SW480 (cell line): ENCODE results near the gene ADH1C.
A peak's percentile ranks its signal among the peaks of the same experiment; 100 is the strongest.
"Not testable (repeated sequence)": the region's sequence is repeated elsewhere in the genome, so short reads cannot be mapped to it uniquely, and the experiment has no call there.

ENCODE experiments used
- DNase-seq: peaks from one replicate; pipeline ENCODE4 v3.0.0-alpha.2; 2016; ENCODE audit warnings: low spot score

ADH1C gene

DNA sequence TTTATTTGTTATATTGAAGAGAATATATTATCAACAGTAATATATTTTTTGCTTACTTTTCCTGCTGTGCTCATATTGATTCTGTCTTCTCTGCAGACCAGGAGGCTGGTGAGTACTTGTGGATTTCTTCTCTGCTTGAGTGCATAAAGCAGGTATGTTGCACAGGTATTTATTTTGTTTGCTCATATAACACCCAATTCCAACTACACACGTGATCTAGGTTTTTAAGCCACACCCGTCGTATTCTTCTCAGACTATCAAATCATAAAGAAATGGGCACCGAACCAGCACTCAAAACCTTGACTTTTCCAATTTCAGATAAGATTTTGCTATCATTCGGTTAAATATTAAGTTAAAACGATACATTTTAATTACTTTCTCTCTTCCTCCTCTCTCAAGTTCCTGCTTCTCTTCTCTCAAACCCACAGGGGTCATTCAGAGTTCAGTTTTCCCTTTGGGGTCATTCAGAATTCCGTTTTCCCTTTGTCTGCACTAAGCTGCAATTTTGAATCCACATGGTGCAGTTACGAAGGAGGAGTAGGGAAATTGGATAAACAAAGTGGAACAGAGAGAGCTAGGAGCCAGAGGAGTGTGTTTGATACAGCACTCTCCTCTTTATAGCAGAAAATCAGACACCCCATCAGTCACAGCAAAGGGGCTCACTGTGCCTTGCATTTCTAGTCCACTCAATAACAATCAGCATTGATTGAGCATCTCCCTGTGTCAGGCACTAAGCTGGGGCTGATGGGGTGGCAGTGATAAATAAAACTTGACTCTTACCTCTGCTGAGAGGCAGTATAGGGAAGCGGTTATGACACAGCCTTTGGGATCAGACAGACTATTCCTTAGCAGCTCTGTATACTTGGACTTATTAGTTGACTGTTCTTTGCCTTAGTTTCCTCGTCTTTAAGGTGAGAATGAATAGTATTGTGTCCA, at the start of gene ADH1C:
TSS of gene ADH1C (minus strand) at position 145 of the 936 bp plus-strand sequence. CDS start at position 74, 71 bp downstream.
- no peak for DNase-seq

DNA sequence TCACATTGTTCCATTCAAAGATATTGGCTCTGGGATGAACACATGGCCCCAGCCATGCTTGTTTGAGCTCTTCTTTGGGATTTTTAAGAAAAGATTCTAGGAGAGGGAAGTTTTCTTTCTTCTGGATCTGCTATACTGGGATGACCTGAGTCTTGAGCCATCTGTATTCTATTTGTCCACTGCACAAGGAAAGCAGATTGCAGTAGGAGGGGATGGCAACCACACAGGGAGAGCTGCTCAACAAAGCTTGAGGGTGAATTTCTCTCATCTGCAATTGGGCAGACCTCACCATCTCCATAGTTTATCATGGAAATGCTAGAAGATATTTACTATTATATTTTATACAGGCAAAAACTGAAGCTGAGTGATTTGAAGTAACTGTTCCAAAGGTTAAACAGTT, 48.3 kb upstream of the ADH1C start:
- DNase-seq = no peak

GRCh38 chr4:99399017-99399416, 46.5 kb upstream of the ADH1C start:
- no peak for DNase-seq

DNA sequence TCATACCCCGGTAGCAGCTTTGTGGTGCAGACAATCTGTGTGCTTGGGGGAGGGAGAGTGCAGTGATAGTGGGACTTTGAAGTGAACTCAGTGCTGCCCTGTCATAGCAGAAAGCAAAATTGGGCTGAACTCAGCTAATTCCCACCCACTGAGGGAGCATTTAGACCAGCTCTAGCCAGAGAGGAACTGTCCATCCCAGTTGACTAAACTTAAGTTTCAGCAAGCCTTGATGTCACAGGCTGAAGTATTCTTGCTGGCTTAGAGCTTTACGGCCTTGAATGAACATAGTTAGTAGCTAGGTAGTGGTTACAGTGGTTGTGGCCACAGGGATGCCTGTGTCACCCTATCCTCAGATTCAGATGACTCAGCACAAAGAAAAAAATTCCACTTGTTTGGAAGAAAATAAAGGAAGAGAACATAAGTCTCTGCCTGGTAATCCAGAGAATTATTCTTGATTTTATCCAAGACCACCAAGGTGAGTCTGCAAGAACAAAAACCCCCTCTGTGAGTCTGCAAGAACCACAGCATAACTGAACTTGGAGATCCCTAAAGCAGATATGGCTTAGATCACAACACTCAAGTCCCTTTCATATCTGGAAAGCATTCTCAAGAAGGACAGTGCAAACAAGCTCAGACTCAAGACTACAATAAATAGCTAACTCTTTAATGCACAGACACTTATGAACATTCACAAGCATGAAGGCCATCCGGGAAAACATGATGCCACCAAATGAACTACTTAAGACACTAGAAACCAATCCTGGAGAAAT, 43.2 kb upstream of the ADH1C start:
- DNase-seq = peak; percentile 28

DNA sequence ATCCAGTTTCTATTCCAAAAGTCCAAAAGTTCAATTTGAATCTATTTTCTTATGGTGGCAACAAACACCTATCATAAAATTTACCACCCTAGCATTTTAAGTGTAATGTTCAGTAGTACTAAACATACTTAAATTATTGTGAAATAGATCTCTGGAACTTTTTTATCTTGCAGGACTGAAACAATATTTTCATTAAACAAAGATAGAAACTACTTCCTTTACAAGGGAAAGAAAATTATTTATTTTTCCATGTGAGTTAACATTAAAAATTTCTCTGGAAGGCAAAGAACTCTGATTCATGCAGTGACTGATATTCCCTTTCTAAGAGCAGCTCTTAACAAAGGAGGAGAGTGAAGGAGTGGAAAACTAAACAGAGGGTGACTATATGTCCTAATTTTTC, 42.4 kb upstream of the ADH1C start:
- DNase-seq = no peak

- no peak for DNase-seq
Measured at GRCh38 chr4:99390055-99390454, 37.5 kb upstream of the ADH1C start.

GRCh38 chr4:99389606-99390005, 37.1 kb upstream of the ADH1C start:
- no peak for DNase-seq

GRCh38 chr4:99383833-99384392, 31.4 kb upstream of the ADH1C start:
- DNase-seq = no peak

DNA sequence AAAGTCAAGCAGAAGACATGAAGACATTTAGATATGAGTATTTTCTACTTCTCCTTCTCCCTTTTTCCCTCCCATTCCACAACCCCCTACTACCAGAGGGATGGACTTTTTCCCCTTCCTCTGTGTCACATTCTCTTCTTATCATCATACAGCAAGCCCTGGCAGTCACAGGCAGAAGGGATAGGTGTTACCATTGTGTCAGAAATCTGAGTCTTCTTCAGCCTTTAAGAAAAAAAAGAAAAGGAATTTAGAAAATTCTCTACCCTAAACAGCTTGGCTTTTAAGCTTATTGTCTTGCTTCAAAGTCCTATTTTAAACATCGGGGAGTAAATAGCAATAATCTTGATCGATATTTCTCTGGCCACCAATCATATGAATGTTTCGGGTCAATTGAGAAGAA, 30.9 kb upstream of the ADH1C start:
- no peak for DNase-seq

GRCh38 chr4:99382745-99383360, 30.3 kb upstream of the ADH1C start:
- no peak for DNase-seq

DNA sequence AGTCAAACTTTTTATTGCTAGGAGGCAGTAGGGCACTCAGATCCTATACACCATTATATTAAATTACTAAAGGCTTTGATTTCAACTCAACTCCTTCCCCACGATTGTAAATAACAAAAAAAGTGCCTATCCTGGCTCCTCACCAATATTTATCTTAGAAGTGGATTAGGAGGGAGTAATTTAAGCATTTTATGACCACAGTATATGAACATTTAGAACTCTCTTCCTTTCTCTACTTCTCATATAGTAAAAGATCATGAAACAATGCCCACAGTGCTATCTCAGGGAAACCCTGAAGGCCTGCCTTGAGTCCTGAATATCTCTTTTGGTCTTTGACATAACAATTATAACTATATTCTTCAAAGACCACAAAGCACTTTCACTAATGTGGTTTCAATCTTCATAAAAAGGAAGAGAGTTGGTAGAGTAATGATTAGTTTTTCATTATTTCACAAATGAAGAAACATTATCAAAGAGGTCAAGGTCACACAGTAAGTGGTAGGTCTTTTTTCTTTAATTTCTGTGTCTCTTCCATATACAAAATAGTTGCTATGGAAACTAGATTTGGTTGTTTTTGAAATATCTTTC, 29.1 kb upstream of the ADH1C start:
- no peak for DNase-seq

GRCh38 chr4:99379571-99379970, 27.0 kb upstream of the ADH1C start:
- no peak for DNase-seq

DNA sequence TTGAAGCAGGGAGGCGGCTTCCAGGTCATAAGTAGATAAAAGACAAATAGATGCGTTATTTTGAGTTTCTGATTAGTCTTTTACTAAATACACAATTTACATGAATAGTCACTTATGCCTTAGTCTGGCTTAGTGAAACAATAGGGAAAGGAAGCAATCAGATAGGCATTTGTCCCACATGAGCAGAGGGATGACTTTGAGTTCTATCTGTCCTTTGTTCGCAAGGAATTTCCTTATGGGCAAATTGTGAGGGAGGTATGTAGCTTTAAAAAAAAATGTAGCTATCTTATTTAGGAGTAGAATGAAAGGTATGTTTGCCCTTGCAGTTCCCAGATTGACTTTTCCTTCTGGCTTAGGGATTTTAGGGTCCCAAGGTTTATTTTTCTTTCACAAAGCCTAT, 26.3 kb upstream of the ADH1C start:
- no peak for DNase-seq

DNA sequence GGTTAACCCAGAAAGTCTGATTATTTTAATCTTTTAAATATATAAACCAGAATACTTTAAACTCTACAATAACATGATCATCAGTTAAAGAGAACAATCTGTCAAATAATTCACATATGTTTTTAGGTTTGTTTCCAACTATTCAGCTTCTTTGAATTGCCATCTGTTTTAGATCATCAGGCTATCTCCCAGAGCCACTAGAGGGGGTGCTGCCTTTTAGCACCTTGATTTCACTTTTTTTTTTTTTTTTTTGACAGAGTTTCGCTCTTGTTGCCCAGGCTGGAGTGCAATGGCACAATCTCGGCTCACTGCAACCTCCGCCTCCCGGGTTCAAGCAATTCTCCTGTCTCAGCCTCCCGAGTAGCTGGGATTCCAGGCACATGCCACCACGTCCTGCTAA, 24.8 kb upstream of the ADH1C start:
- DNase-seq = not testable (repeated sequence)

GRCh38 chr4:99372464-99372863, 19.9 kb upstream of the ADH1C start:
- not testable (repeated sequence) for DNase-seq

- DNase-seq = not testable (repeated sequence)
Measured at GRCh38 chr4:99367817-99368216, 15.3 kb upstream of the ADH1C start.

- no peak for DNase-seq
Measured at GRCh38 chr4:99366491-99366890, 13.9 kb upstream of the ADH1C start.

DNA sequence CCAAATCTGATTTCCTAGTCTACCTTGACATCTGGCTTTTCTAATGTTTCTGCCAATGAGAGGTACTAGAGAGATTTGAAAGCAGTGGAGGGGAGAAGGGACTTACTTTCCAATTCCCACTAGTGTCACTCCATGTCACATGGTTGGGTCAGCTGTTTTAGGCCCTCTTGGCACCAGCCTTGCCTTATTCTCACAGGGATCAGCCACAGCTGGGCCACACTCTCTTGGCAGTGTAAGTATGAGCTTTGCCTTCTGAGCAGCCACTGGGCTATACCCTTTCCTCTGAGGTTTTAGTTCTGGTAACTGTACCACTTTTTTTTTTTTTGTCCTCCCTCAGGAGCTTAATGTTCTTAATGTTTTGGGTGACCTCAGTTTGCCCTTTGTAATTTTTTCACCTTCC, 10.2 kb upstream of the ADH1C start:
- DNase-seq = no peak

GRCh38 chr4:99361899-99362275, 9.3 kb upstream of the ADH1C start:
- no peak for DNase-seq

DNA sequence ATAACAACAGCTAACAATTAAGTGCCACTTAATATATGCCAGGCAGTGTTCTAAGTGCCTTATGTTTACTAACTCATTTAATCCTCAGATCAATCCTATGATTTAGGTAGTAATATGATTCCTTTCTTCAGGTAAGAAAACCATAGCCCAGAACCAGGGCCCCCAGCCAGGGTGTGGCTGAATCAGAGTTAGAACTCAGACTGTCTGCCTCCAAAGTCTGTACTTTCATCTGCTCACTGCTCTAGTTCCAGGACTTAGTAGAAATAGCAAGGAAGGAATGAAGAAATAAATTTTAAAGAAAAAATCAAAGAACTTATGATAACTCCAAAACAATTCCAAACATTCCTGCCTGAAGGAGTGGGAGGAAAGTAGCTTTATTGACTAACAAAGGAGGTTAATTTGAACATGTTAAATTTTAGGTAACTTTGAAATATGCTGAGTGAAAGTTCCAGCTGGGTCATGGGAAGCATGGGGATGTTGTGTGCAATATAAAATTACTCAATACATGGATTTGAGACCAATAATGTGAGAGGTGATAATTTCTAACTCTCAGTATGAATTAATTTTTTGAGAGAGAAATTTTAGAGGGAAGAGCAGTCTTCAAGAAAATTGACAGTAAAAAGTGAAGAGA, 8.8 kb upstream of the ADH1C start:
- no peak for DNase-seq

DNA sequence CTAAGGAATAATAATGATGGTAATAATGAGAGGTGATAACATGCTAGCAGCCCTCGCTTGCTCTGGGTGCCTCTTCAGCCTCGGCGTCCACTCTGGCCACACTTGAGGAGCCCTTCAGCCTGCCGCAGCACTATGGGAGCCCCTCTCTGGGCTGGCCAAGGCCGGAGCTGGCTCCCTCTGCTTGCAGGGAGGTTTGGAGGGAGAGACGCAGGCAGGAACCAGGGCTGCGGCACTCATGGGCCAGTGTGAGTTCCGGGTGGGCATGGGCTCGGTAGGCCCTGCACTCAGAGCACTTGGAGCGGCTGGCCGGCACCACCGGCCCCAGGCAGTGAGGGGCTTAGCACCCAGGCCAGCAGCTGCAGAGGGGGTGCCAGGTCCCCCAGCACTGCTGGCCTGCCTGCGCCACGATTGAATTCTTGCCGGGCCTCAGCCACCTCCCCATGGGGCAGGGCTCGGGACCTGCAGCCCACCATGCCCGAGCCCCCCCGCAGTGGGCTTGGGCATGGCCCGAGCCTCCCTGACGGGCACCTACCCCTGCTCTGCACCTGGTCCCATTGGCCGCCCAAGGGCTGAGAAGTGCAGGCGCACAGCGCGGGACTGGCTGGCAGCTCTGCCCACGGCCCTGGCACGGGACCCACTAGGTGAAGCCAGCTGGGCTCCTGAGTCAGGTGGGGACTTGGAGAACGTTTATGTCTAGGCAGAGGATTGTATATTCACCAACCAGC, 7.1 kb upstream of the ADH1C start:
- no peak for DNase-seq
